ENCODE measurements around the gene CDK5RAP3.
"Not testable (repeated sequence)": the region's sequence is repeated elsewhere in the genome, so short reads cannot be mapped to it uniquely, and the experiment has no call there.

CDK5RAP3 gene

GRCh38 chr17:48016112-48016511, 45.2 kb downstream of the CDK5RAP3 start:
- Histone ChIP-seq H3K79me2 (ENCODE audit: insufficient read depth, low read length) (no peaks in the 10 kb centered on the region), H3K4me3 (ENCODE audit: low read length, poor library complexity, severe bottlenecking) (no peak overlapping the region), H3K4me2 (ENCODE audit: low read depth, low read length, poor library complexity, severe bottlenecking) (no peak overlapping the region), H3F3A (ENCODE audit: low read depth) (no peaks in the 10 kb centered on the region), H3K4me1 (ENCODE audit: insufficient read depth, low read length, poor library complexity, severe bottlenecking) (peaks cover 10% of the 10 kb centered on the region), H3K9me2 (replicated peaks; ENCODE audit: low read depth, low read length) (no peaks in the 10 kb centered on the region), H3K9me3 (ENCODE audit: insufficient read depth, low read depth, low read length) (no peaks in the 10 kb centered on the region), H3K27me3 (ENCODE audit: insufficient read depth, low read length, poor library complexity, severe bottlenecking) (no peaks in the 10 kb centered on the region), H2AFZ (ENCODE audit: low read length) (no peak overlapping the region), H3K9ac (ENCODE audit: low read depth, low read length, poor library complexity, severe bottlenecking) (no peak overlapping the region), H3K36me3 (ENCODE audit: insufficient read depth, low read length) (no peaks in the 10 kb centered on the region), H4K20me1 (ENCODE audit: insufficient read depth, low read length, poor library complexity, severe bottlenecking) (no peaks in the 10 kb centered on the region)
- TF ChIP-seq EZH2phosphoT487 (IDR thresholded peaks at IDR 0.05; ENCODE audit: borderline replicate concordance) (no peak), CTCF (conservative IDR thresholded peaks at IDR 0.05; ENCODE audit: low read length) (no peak)

GRCh38 chr17:48017817-48018158, 46.9 kb downstream of the CDK5RAP3 start:
- not testable (repeated sequence) for H3K9me2 ChIP-seq (replicated peaks; ENCODE audit: low read depth, low read length); H3K9ac ChIP-seq (ENCODE audit: low read depth, low read length, poor library complexity, severe bottlenecking); H3K36me3 ChIP-seq (ENCODE audit: insufficient read depth, low read length); H3K4me1 ChIP-seq (ENCODE audit: insufficient read depth, low read length, poor library complexity, severe bottlenecking); H3K9me3 ChIP-seq (ENCODE audit: insufficient read depth, low read depth, low read length); H3F3A ChIP-seq (ENCODE audit: low read depth); H3K4me3 ChIP-seq (ENCODE audit: low read length, poor library complexity, severe bottlenecking); H3K4me2 ChIP-seq (ENCODE audit: low read depth, low read length, poor library complexity, severe bottlenecking); H3K27me3 ChIP-seq (ENCODE audit: insufficient read depth, low read length, poor library complexity, severe bottlenecking); H2AFZ ChIP-seq (ENCODE audit: low read length); H4K20me1 ChIP-seq (ENCODE audit: insufficient read depth, low read length, poor library complexity, severe bottlenecking); H3K79me2 ChIP-seq (ENCODE audit: insufficient read depth, low read length)

GRCh38 chr17:48021934-48022333, 51.0 kb downstream of the CDK5RAP3 start:
- TF ChIP-seq EZH2phosphoT487 (IDR thresholded peaks at IDR 0.05; ENCODE audit: borderline replicate concordance) (no peak), CTCF (conservative IDR thresholded peaks at IDR 0.05; ENCODE audit: low read length) (no peak)
- Histone ChIP-seq H3K36me3 (ENCODE audit: insufficient read depth, low read length) (no peaks in the 10 kb centered on the region), H4K20me1 (ENCODE audit: insufficient read depth, low read length, poor library complexity, severe bottlenecking) (peaks cover 5% of the 10 kb centered on the region), H3K9me3 (ENCODE audit: insufficient read depth, low read depth, low read length) (no peaks in the 10 kb centered on the region), H3K27me3 (ENCODE audit: insufficient read depth, low read length, poor library complexity, severe bottlenecking) (no peaks in the 10 kb centered on the region), H3F3A (ENCODE audit: low read depth) (no peaks in the 10 kb centered on the region), H2AFZ (ENCODE audit: low read length) (no peak overlapping the region), H3K9ac (ENCODE audit: low read depth, low read length, poor library complexity, severe bottlenecking) (no peak overlapping the region), H3K9me2 (replicated peaks; ENCODE audit: low read depth, low read length) (no peaks in the 10 kb centered on the region), H3K4me3 (ENCODE audit: low read length, poor library complexity, severe bottlenecking) (no peak overlapping the region), H3K4me2 (ENCODE audit: low read depth, low read length, poor library complexity, severe bottlenecking) (no peak overlapping the region), H3K79me2 (ENCODE audit: insufficient read depth, low read length) (no peaks in the 10 kb centered on the region), H3K4me1 (ENCODE audit: insufficient read depth, low read length, poor library complexity, severe bottlenecking) (peaks cover 26% of the 10 kb centered on the region)

GRCh38 chr17:48022901-48023300, 52.0 kb downstream of the CDK5RAP3 start:
- no peaks in the 10 kb centered on the region for H3K9me2 ChIP-seq (replicated peaks; ENCODE audit: low read depth, low read length)
- H3K4me2 ChIP-seq (ENCODE audit: low read depth, low read length, poor library complexity, severe bottlenecking) = peak overlapping the region; percentile 82
- 0 out of 2 replicates have a peak overlapping the region, but pooled peaks have one; percentile 76 for H2AFZ ChIP-seq (ENCODE audit: low read length)

More at GRCh38 chr17:48022901-48023300, 52.0 kb downstream of the CDK5RAP3 start:
- Histone ChIP-seq H3K36me3 (ENCODE audit: insufficient read depth, low read length) (no peaks in the 10 kb centered on the region), H3K9me3 (ENCODE audit: insufficient read depth, low read depth, low read length) (no peaks in the 10 kb centered on the region), H3K9ac (ENCODE audit: low read depth, low read length, poor library complexity, severe bottlenecking) (no peak overlapping the region), H3K4me1 (ENCODE audit: insufficient read depth, low read length, poor library complexity, severe bottlenecking) (peaks cover 26% of the 10 kb centered on the region), H3K27me3 (ENCODE audit: insufficient read depth, low read length, poor library complexity, severe bottlenecking) (no peaks in the 10 kb centered on the region), H3K4me3 (ENCODE audit: low read length, poor library complexity, severe bottlenecking) (peak overlapping the region; percentile 72), H4K20me1 (ENCODE audit: insufficient read depth, low read length, poor library complexity, severe bottlenecking) (peaks cover 5% of the 10 kb centered on the region), H3K79me2 (ENCODE audit: insufficient read depth, low read length) (no peaks in the 10 kb centered on the region), H3F3A (ENCODE audit: low read depth) (no peaks in the 10 kb centered on the region)
- TF ChIP-seq CTCF (conservative IDR thresholded peaks at IDR 0.05; ENCODE audit: low read length) = no peak

Measured in Loucy (cell line).